GM19238 (cell line): Measurements from ENCODE around the gene SRCIN1.

Experiments used
- DNase-seq: peaks from one replicate; pipeline ENCODE4 v3.0.0; 2011; ENCODE audit warnings: low spot score; ENCODE audit not compliant: insufficient read length

SRCIN1 gene

GRCh38 chr17:38617967-38618760 lies 12.4 kb upstream of the SRCIN1 start:
- DNase-seq, result no peak

GRCh38 chr17:38617074-38617860 lies 11.5 kb upstream of the SRCIN1 start:
- no peak for DNase-seq

GRCh38 chr17:38616361-38616760 lies 10.6 kb upstream of the SRCIN1 start:
- no peak for DNase-seq

GRCh38 chr17:38613981-38614779 lies 8.4 kb upstream of the SRCIN1 start:
- DNase-seq, result no peak

GRCh38 chr17:38613525-38613980 lies 7.8 kb upstream of the SRCIN1 start:
- DNase-seq, result no peak

GRCh38 chr17:38611872-38612376 lies 6.2 kb upstream of the SRCIN1 start:
- no peak for DNase-seq

- no peak for DNase-seq
Measured at GRCh38 chr17:38611070-38611786, 5.5 kb upstream of the SRCIN1 start.

GRCh38 chr17:38609280-38610031 lies 3.7 kb upstream of the SRCIN1 start:
- no peak for DNase-seq

- DNase-seq, result no peak
Measured at GRCh38 chr17:38608648-38609047, 2.9 kb upstream of the SRCIN1 start.

- no peak for DNase-seq
Measured at GRCh38 chr17:38606646-38607611, 1.2 kb upstream of the SRCIN1 start.

- DNase-seq, result no peak
Measured at GRCh38 chr17:38605411-38605840, 326 bp downstream of the SRCIN1 start.

- no peak for DNase-seq
Measured at GRCh38 chr17:38604479-38605403, 1.0 kb downstream of the SRCIN1 start.

GRCh38 chr17:38603786-38604478 lies 1.8 kb downstream of the SRCIN1 start:
- no peak for DNase-seq

GRCh38 chr17:38602956-38603785 lies 2.6 kb downstream of the SRCIN1 start:
- DNase-seq, result no peak

GRCh38 chr17:38602453-38602852 lies 3.3 kb downstream of the SRCIN1 start:
- DNase-seq, result no peak
